Effector memory CD4-positive, alpha-beta T cell (primary cell): Measurements from ENCODE around the gene PITPNM3.

ENCODE experiments used
- DNase-seq, 3 donors: peaks; one replicate each; pipeline ENCODE4 v3.0.0-alpha.2; 2020
- H3K27ac ChIP-seq: 2 replicates; pipeline ENCODE4 v1.7.0; 2013; ENCODE audit warnings: mild to moderate bottlenecking, low read length, moderate library complexity; ENCODE audit not compliant: insufficient read depth, poor library complexity, severe bottlenecking
- H3K27me3 ChIP-seq: replicated peaks from 2 replicates; pipeline ENCODE4 v1.7.0; 2013; ENCODE audit warnings: mild to moderate bottlenecking, low read length; ENCODE audit not compliant: insufficient read depth, control insufficient read depth, poor library complexity, severe bottlenecking
- H3K36me3 ChIP-seq: 2 replicates; pipeline ENCODE4 v1.7.0; 2013; ENCODE audit warnings: mild to moderate bottlenecking, low read length, moderate library complexity; ENCODE audit not compliant: control insufficient read depth, insufficient read depth
- H3K4me1 ChIP-seq: 2 replicates; pipeline ENCODE4 v1.7.0; 2013; ENCODE audit warnings: low read length, mild to moderate bottlenecking; ENCODE audit not compliant: control insufficient read depth, insufficient read depth, poor library complexity, severe bottlenecking
- H3K4me3 ChIP-seq: 2 replicates; pipeline ENCODE4 v1.7.0; 2013; ENCODE audit warnings: low read length, low read depth, mild to moderate bottlenecking; ENCODE audit not compliant: insufficient read depth, poor library complexity, severe bottlenecking
- H3K9me3 ChIP-seq: 2 replicates; pipeline ENCODE4 v1.7.0; 2013; ENCODE audit warnings: mild to moderate bottlenecking, low read length, moderate library complexity; ENCODE audit not compliant: control insufficient read depth

Gene PITPNM3

DNA sequence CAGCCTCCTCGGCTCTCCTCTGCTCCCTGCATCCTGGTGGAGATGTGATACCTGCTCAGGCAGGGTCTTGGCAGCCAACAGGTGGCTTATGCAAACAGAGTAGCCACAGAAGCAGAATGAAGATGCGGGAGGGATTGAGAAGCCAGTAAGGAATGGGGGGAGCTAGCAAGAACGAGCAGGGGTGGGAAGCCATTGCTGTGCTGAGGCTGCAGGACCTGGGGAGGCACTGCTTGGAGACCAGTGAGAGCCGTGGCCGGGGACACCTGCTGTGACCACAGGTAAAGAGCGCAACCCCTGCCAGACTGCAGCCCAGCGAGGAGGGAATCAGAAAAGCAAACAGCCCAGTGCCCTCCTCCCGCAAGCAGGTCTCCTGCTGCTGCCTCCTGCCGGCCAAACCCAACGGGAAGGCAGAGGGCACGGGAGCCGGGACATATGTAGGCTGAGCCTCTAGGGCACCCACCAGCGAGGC is 136.1 kb downstream of the PITPNM3 start:
- no peak overlapping the region for H3K4me3 ChIP-seq
- H3K27me3 ChIP-seq, result no peaks in the 10 kb centered on the region
- no peaks in the 10 kb centered on the region for H3K9me3 ChIP-seq
- no peak overlapping the region for H3K27ac ChIP-seq
- no peaks in the 10 kb centered on the region for H3K4me1 ChIP-seq
- H3K36me3 ChIP-seq, result no peaks in the 10 kb centered on the region
- no peak for DNase-seq

DNA sequence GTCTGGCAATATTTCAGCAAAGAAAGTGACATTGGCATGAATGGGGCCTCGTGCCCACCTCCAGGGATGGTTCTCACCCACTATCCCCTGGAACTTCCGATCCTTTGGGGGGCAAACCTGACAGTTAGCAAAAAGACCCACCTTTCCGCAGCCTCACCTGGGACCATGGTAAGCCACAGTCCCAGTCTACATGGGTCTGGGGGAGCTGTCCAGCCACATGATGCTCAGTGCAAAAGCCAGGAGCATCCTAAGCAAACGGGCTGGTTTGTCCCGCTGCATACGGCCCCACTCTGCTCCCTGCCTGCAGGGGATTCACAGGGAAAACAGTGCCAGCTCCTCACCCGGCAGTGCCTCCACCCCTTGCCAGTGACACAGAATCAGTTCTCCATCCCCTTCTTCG is 140.7 kb downstream of the PITPNM3 start:
- Histone ChIP-seq H3K27me3 (no peaks in the 10 kb centered on the region), H3K4me1 (no peaks in the 10 kb centered on the region)
- no peak for DNase-seq

DNA sequence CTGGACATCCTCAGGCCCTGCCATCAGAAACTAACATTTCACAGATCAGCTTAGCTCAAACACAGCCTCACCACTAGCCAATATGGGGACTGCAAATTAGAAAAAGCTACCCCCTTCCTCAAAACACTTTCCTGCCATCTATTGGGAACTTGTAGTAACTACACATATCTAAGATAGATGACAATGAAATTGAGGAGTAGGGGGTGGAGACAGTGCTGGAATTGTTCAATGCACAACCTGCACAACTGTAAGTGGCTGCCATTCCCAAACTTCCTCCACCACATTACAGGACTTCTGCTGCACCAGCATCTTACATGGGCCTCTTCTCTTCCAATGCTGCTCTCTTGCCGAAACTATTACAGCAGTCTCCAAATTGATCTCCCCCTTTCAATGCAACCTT is 143.3 kb downstream of the PITPNM3 start:
- H3K27me3 ChIP-seq, result no peaks in the 10 kb centered on the region
- DNase-seq, result no peak

More for the DNA sequence above, 140.7 kb downstream of the PITPNM3 start:
- Histone ChIP-seq H3K4me3 (no peak overlapping the region), H3K27ac (no peak overlapping the region), H3K9me3 (no peaks in the 10 kb centered on the region), H3K36me3 (no peaks in the 10 kb centered on the region)

GRCh38 chr17:6408735-6409134 is 147.6 kb downstream of the PITPNM3 start:
- H3K4me1 ChIP-seq, result no peaks in the 10 kb centered on the region
- H3K27ac ChIP-seq, result no peak overlapping the region
- H3K9me3 ChIP-seq, result no peaks in the 10 kb centered on the region
- H3K36me3 ChIP-seq, result no peaks in the 10 kb centered on the region
- peaks cover 3% of the 10 kb centered on the region for H3K27me3 ChIP-seq
- no peak for DNase-seq
- no peak overlapping the region for H3K4me3 ChIP-seq

More for the DNA sequence above, 143.3 kb downstream of the PITPNM3 start:
- Histone ChIP-seq H3K4me3 (no peak overlapping the region), H3K36me3 (no peaks in the 10 kb centered on the region), H3K9me3 (no peaks in the 10 kb centered on the region), H3K4me1 (no peaks in the 10 kb centered on the region), H3K27ac (no peak overlapping the region)

DNA sequence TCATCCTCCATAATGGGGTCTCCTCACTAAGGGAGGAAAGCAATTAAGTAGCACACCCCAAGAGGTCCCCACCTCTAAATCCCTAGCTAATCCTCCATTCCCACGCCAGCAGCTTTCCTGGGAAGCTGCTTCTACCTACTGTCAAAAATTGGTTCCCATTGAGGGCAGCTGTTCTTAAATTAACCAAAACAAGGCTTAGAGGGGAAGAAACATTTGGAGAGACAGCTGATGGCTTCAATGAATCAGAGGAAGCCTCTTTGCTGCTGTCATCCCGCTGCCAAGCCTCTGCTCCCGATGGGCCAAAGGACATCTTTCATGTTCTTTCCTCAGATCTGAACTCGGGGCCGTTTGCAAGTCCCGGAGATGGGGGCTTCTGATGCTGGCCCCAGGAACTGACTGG is 148.1 kb downstream of the PITPNM3 start:
- Histone ChIP-seq H3K27me3 (peaks cover 3% of the 10 kb centered on the region), H3K36me3 (no peaks in the 10 kb centered on the region), H3K27ac (no peak overlapping the region), H3K9me3 (no peaks in the 10 kb centered on the region), H3K4me1 (no peaks in the 10 kb centered on the region), H3K4me3 (no peak overlapping the region)
- no peak for DNase-seq

DNA sequence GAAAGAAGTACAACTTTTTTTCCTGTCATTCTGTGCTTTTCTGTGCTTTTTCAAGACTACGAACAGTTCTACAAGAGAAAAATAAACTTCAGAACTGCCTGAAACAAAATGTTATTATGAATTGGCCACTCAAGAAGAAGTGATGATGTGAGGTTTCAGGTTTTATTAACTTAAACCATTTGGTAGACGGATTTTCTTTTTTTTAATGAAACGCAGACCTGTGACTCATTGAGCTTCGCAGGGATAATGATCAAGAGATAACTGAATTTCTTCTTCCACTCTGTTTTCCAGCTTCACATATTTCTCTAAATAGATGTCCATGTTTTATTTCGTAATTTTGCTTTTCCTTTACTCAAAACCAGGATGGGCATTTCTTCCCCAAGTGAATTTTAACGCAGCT is 154.1 kb downstream of the PITPNM3 start:
- Histone ChIP-seq H3K27ac (no peak overlapping the region), H3K4me3 (no peak overlapping the region), H3K9me3 (no peaks in the 10 kb centered on the region), H3K36me3 (no peaks in the 10 kb centered on the region), H3K4me1 (no peaks in the 10 kb centered on the region), H3K27me3 (peaks cover 3% of the 10 kb centered on the region)
- DNase-seq, result no peak
